Activated B cell treated with CpG ODN at 0.5 μM for 24 hours (primary cell): ENCODE results near the gene PPP2R2B. TPM values are rescaled to one million over a fixed set of nuclear protein-coding genes. Genes with fewer than 3 reads are reported as not detected.

Experiments used
- ATAC-seq: fragments of 200-7000 bp; cut with Tn5 transposase; one replicate; pipeline ENCODE4 v1.10.0; 2021; ENCODE audit warnings: low read depth, mild to moderate bottlenecking, moderate library complexity
- CTCF ChIA-PET: fragments of 350-600 bp; sonication (Branson Sonifier 250); formaldehyde crosslinking; loops from one replicate; lab custom pipeline; 2021; ENCODE audit warnings: antibody characterized with exemption; lab: Charles Lee
- POLR2A ChIA-PET: fragments of 350-600 bp; sonication (Branson Sonifier 250); formaldehyde crosslinking; loops from one replicate; lab custom pipeline; 2021; ENCODE audit warnings: antibody characterized with exemption; lab: Charles Lee
- DNase-seq: peaks from one replicate; pipeline ENCODE4 v3.0.0; 2022
- H3K27ac Mint-ChIP-seq: one replicate; pipeline ENCODE4 v1.8.0; 2020; ENCODE audit warnings: mixed read lengths
- H3K27me3 Mint-ChIP-seq: one replicate; pipeline ENCODE4 v1.8.0; 2021; ENCODE audit warnings: mixed read lengths
- H3K36me3 Mint-ChIP-seq: one replicate; pipeline ENCODE4 v1.8.0; 2021; ENCODE audit warnings: low read depth, mixed read lengths
- H3K4me1 Mint-ChIP-seq: one replicate; pipeline ENCODE4 v1.8.0; 2021; ENCODE audit warnings: mixed read lengths
- H3K4me3 Mint-ChIP-seq: one replicate; pipeline ENCODE4 v1.8.0; 2020; ENCODE audit warnings: mild to moderate bottlenecking, mixed read lengths
- H3K9me3 Mint-ChIP-seq: one replicate; pipeline ENCODE4 v1.8.0; 2020; ENCODE audit warnings: mixed read lengths
- CTCF ChIP-seq: fragments of 200-600 bp; IDR thresholded peaks from one replicate; pipeline ENCODE4 v1.8.0; 2022; ENCODE audit warnings: antibody characterized with exemption, mild to moderate bottlenecking
- intact Hi-C: fragments of 100-400 bp; cut with micrococcal nuclease; formaldehyde crosslinking; loops from one replicate; pipeline ENCODE4 v1.15.1; 2024
- total RNA-seq: library from RNA; stranded (reverse); gene quantifications from 2 replicates; pipeline ENCODE4 v1.2.3, GENCODE V29; 2022

PPP2R2B gene
- total RNA-seq, 1 donor from 2014 or later, result not detected

- Mint-ChIP-seq H3K27me3 (no peaks in the 10 kb centered on the region), H3K36me3 (no peaks in the 10 kb centered on the region), H3K4me3 (no peak overlapping the region), H3K4me1 (no peaks in the 10 kb centered on the region), H3K9me3 (peaks cover 3% of the 10 kb centered on the region), H3K27ac (no peak overlapping the region)
- no peak for TF ChIP-seq CTCF
- ChIA-PET CTCF (no interaction called here), POLR2A (no interaction called here)
- no peak for DNase-seq
- ATAC-seq, result no peak
- intact Hi-C loops, result no loop called here
Observed at GRCh38 chr5:146753641-146754040, 124.9 kb downstream of the PPP2R2B start.

GRCh38 chr5:146751781-146752401, 126.7 kb downstream of the PPP2R2B start:
- Mint-ChIP-seq H3K36me3 (no peaks in the 10 kb centered on the region), H3K4me1 (no peaks in the 10 kb centered on the region), H3K9me3 (peaks cover 6% of the 10 kb centered on the region), H3K27me3 (no peaks in the 10 kb centered on the region), H3K27ac (no peak overlapping the region), H3K4me3 (no peak overlapping the region)
- intact Hi-C loops, result no loop called here
- CTCF ChIA-PET, result no interaction called here
- POLR2A ChIA-PET, result no interaction called here
- ATAC-seq (no peak), DNase-seq (no peak)
- TF ChIP-seq CTCF, result no peak

- ChIA-PET CTCF (no interaction called here), POLR2A (no interaction called here)
- no peaks in the 10 kb centered on the region for H3K27me3 Mint-ChIP-seq
- intact Hi-C loops, result no loop called here
- TF ChIP-seq CTCF, result no peak
- ATAC-seq (no peak), DNase-seq (no peak)
- no peak overlapping the region for H3K4me3 Mint-ChIP-seq
- H3K4me1 Mint-ChIP-seq, result no peaks in the 10 kb centered on the region
- H3K36me3 Mint-ChIP-seq, result no peaks in the 10 kb centered on the region
- H3K9me3 Mint-ChIP-seq, result peaks cover 6% of the 10 kb centered on the region
- H3K27ac Mint-ChIP-seq, result no peak overlapping the region
Observed at GRCh38 chr5:146751054-146751453, 127.5 kb downstream of the PPP2R2B start.

- H3K9me3 Mint-ChIP-seq, result peaks cover 6% of the 10 kb centered on the region
- TF ChIP-seq CTCF, result no peak
- no peaks in the 10 kb centered on the region for H3K36me3 Mint-ChIP-seq
- H3K4me1 Mint-ChIP-seq, result no peaks in the 10 kb centered on the region
- ChIA-PET CTCF (no interaction called here), POLR2A (no interaction called here)
- H3K27me3 Mint-ChIP-seq, result no peaks in the 10 kb centered on the region
- ATAC-seq, result no peak
- H3K4me3 Mint-ChIP-seq, result no peak overlapping the region
- H3K27ac Mint-ChIP-seq, result no peak overlapping the region
- intact Hi-C loops, result no loop called here
- no peak for DNase-seq
Observed at GRCh38 chr5:146748533-146748932, 130.0 kb downstream of the PPP2R2B start.

GRCh38 chr5:146745931-146746577, 132.5 kb downstream of the PPP2R2B start:
- Mint-ChIP-seq H3K36me3 (no peaks in the 10 kb centered on the region), H3K27me3 (no peaks in the 10 kb centered on the region), H3K4me3 (no peak overlapping the region), H3K9me3 (peaks cover 6% of the 10 kb centered on the region), H3K4me1 (no peaks in the 10 kb centered on the region), H3K27ac (no peak overlapping the region)
- TF ChIP-seq CTCF, result no peak
- ChIA-PET POLR2A (no interaction called here), CTCF (no interaction called here)
- DNase-seq, result no peak
- intact Hi-C loops, result no loop called here
- ATAC-seq, result no peak
